IMR-90 (cell line): ENCODE results near the gene KMT2D. TPM values are rescaled to one million over a fixed set of nuclear protein-coding genes. Genes with fewer than 3 reads are reported as not detected.

Experiments
- ATAC-seq: fragments of 200-7000 bp; cut with Tn5 transposase; 2 replicates; pipeline ENCODE4 v1.9.1; 2020; ENCODE audit warnings: low read depth, mild to moderate bottlenecking, moderate library complexity
- BruUV-seq: library from RNA; stranded (reverse); fragments of 400-500 nt; replicated peaks from 2 replicates; lab custom pipeline; 2021; lab: Mats Ljungman, UMichigan
- CTCF ChIA-PET: fragments of 300-600 bp; formaldehyde crosslinking; extraction: SDS; loops from one replicate; lab custom pipeline; 2021; ENCODE audit warnings: antibody characterized with exemption; lab: Yijun Ruan, JAX
- POLR2A ChIA-PET: fragments of 300-600 bp; sonication (Branson Sonifier 250); formaldehyde crosslinking; loops from one replicate; lab custom pipeline; 2022; ENCODE audit warnings: antibody characterized with exemption; ENCODE audit not compliant: unreplicated experiment; lab: Charles Lee
- DNase-seq: peaks from one replicate; pipeline ENCODE4 v3.0.0; 2013
- H2AFZ ChIP-seq: replicated peaks from 2 replicates; pipeline ENCODE3; 2013; ENCODE audit warnings: low read length, mild to moderate bottlenecking; ENCODE audit not compliant: poor library complexity
- H2AK5ac ChIP-seq: 2 replicates; pipeline ENCODE4 v1.6.1; 2013; ENCODE audit warnings: low read depth, low read length, inconsistent platforms
- H2AK9ac ChIP-seq: replicated peaks from 2 replicates; pipeline ENCODE3; 2013; ENCODE audit warnings: mild to moderate bottlenecking, low read depth, low read length, moderate library complexity; ENCODE audit not compliant: poor library complexity
- H2BK120ac ChIP-seq: 2 replicates; pipeline ENCODE4 v1.6.1; 2013; ENCODE audit warnings: low read depth, low read length, inconsistent platforms
- H2BK15ac ChIP-seq: 3 replicates; pipeline ENCODE4 v1.6.1; 2013; ENCODE audit warnings: low read depth, low read length, inconsistent platforms
- H2BK20ac ChIP-seq: 2 replicates; pipeline ENCODE4 v1.6.1; 2013; ENCODE audit warnings: low read depth, mild to moderate bottlenecking, inconsistent platforms, low read length, moderate library complexity
- H2BK5ac ChIP-seq: 2 replicates; pipeline ENCODE4 v1.6.1; 2013; ENCODE audit warnings: mild to moderate bottlenecking, low read depth, low read length, inconsistent platforms; ENCODE audit not compliant: poor library complexity, severe bottlenecking
- H3K14ac ChIP-seq: replicated peaks from 2 replicates; pipeline ENCODE4 v1.6.1; 2013; ENCODE audit warnings: low read depth, low read length, inconsistent platforms
- H3K18ac ChIP-seq: 2 replicates; pipeline ENCODE4 v1.6.1; 2013; ENCODE audit warnings: low read depth, low read length, control low read depth
- H3K23ac ChIP-seq: 2 replicates; pipeline ENCODE4 v1.6.1; 2013; ENCODE audit warnings: low read depth, low read length, inconsistent platforms
- H3K27ac ChIP-seq: 2 replicates; pipeline ENCODE4 v1.5.1; 2013; ENCODE audit warnings: mild to moderate bottlenecking, control low read depth, low read length; ENCODE audit not compliant: insufficient read depth
- H3K27me3 ChIP-seq: 2 replicates; pipeline ENCODE4 v1.6.1; 2013; ENCODE audit warnings: low read length; ENCODE audit not compliant: control insufficient read depth, insufficient read depth
- H3K36me3 ChIP-seq: 2 replicates; pipeline ENCODE4 v1.6.1; 2013; ENCODE audit warnings: low read length, mixed read lengths; ENCODE audit not compliant: control insufficient read depth, insufficient read depth
- H3K4ac ChIP-seq: 2 replicates; pipeline ENCODE4 v1.6.1; 2013; ENCODE audit warnings: low read depth, low read length, inconsistent platforms
- H3K4me1 ChIP-seq: 2 replicates; pipeline ENCODE4 v1.6.1; 2013; ENCODE audit warnings: low read length, mixed read lengths; ENCODE audit not compliant: control insufficient read depth, insufficient read depth
- H3K4me2 ChIP-seq: 2 replicates; pipeline ENCODE4 v1.6.1; 2013; ENCODE audit warnings: low read depth, mild to moderate bottlenecking, control low read depth, low read length, moderate library complexity
- H3K4me3 ChIP-seq: 2 replicates; pipeline ENCODE4 v1.5.1; 2013; ENCODE audit warnings: low read depth, mild to moderate bottlenecking, control low read depth, low read length, moderate library complexity; ENCODE audit not compliant: insufficient read depth
- H3K56ac ChIP-seq: 2 replicates; pipeline ENCODE4 v1.6.1; 2013; ENCODE audit warnings: low read length, inconsistent platforms; ENCODE audit not compliant: insufficient read depth; ENCODE audit errors: extremely low read depth
- H3K79me1 ChIP-seq, 2 experiments: 2 replicates each; pipeline ENCODE4 v1.6.1; 2013; ENCODE audit warnings: low read length in 2 of 2, inconsistent platforms in 1 of 2, low read depth in 1 of 2
- H3K9ac ChIP-seq: 2 replicates; pipeline ENCODE4 v1.6.1; 2013; ENCODE audit warnings: low read depth, low read length, control low read depth
- H3K9me1 ChIP-seq: 2 replicates; pipeline ENCODE4 v1.6.1; 2013; ENCODE audit warnings: low read length, inconsistent platforms; ENCODE audit not compliant: insufficient read depth
- H3K9me3 ChIP-seq: 2 replicates; pipeline ENCODE4 v1.6.1; 2013; ENCODE audit warnings: low read length; ENCODE audit not compliant: control insufficient read depth, insufficient read depth
- H4K20me1 ChIP-seq: 2 replicates; pipeline ENCODE4 v1.6.1; 2013; ENCODE audit warnings: low read length, inconsistent platforms; ENCODE audit not compliant: insufficient read depth
- H4K5ac ChIP-seq: 2 replicates; pipeline ENCODE4 v1.6.1; 2013; ENCODE audit warnings: mild to moderate bottlenecking, low read depth, low read length, control low read depth
- H4K8ac ChIP-seq, 2 experiments: 2 replicates each; pipeline ENCODE4 v1.6.1; 2013; ENCODE audit warnings: low read depth in 2 of 2, low read length in 2 of 2, control low read depth in 1 of 2, inconsistent platforms in 1 of 2
- H4K91ac ChIP-seq: 2 replicates; pipeline ENCODE4 v1.6.1; 2013; ENCODE audit warnings: low read depth, low read length, inconsistent platforms; ENCODE audit not compliant: insufficient read depth
- BHLHE40 ChIP-seq: fragments of 150-350 bp; IDR thresholded peaks from 2 replicates; pipeline ENCODE4 v1.6.1; 2016; ENCODE audit warnings: mild to moderate bottlenecking, low read depth, low read length
- CHD1 ChIP-seq: IDR thresholded peaks from 2 replicates; pipeline ENCODE4 v1.6.1; 2012; ENCODE audit warnings: low read depth, low read length, improper control_type of control experiment
- FOS ChIP-seq: fragments of 150-350 bp; IDR thresholded peaks from 2 replicates; pipeline ENCODE4 v1.6.1; 2016; ENCODE audit warnings: low read depth, low read length
- MAFK ChIP-seq: IDR thresholded peaks from 2 replicates; pipeline ENCODE4 v1.6.1; 2012; ENCODE audit warnings: low read depth, low read length, improper control_type of control experiment
- MAZ ChIP-seq: IDR thresholded peaks from 2 replicates; pipeline ENCODE4 v1.6.1; 2012; ENCODE audit warnings: low read depth, mild to moderate bottlenecking, low read length, improper control_type of control experiment, moderate library complexity, borderline replicate concordance
- MXI1 ChIP-seq: IDR thresholded peaks from 2 replicates; pipeline ENCODE4 v1.6.1; 2012; ENCODE audit warnings: low read depth, mild to moderate bottlenecking, low read length, moderate library complexity, borderline replicate concordance
- NFE2L2 ChIP-seq: fragments of 150-350 bp; IDR thresholded peaks from 2 replicates; pipeline ENCODE4 v1.6.1; 2016; ENCODE audit warnings: low read depth, mild to moderate bottlenecking, low read length
- POLR2A ChIP-seq: IDR thresholded peaks from 2 replicates; pipeline ENCODE4 v1.6.1; 2012; ENCODE audit warnings: mild to moderate bottlenecking, low read depth, low read length
- RAD21 ChIP-seq: IDR thresholded peaks from 2 replicates; pipeline ENCODE4 v1.6.1; 2012; ENCODE audit warnings: low read length, improper control_type of control experiment
- RCOR1 ChIP-seq: IDR thresholded peaks from 2 replicates; pipeline ENCODE4 v1.6.1; 2012; ENCODE audit warnings: mild to moderate bottlenecking, low read length, improper control_type of control experiment; ENCODE audit not compliant: insufficient replicate concordance
- WGBS, 2 experiments: methylation state at CpG; one replicate each; pipeline versions ENCODE4 v1.1.5 to v1.1.7; 2013; ENCODE audit warnings: missing lambda C conversion rate in 2 of 2; ENCODE audit not compliant: insufficient read length in 1 of 2; ENCODE audit errors: extremely low coverage in 2 of 2; 5-methylcytosine and 5-hydroxymethylcytosine counted together
- dilution Hi-C: fragments of 300-500 bp; cut with HindIII; formaldehyde crosslinking; loops from one replicate; pipeline ENCODE4 v1.14.3; 2018; ENCODE audit warnings: low sequenced_read_pairs; ENCODE audit not compliant: unreplicated experiment
- in situ Hi-C: fragments of 300-500 bp; cut with MboI; formaldehyde crosslinking; loops from 3 replicates; pipeline ENCODE4 v1.14.3; 2019; ENCODE audit warnings: low sequenced_read_pairs, inconsistent platforms, mixed read lengths
- intact Hi-C: fragments of 100-400 bp; cut with micrococcal nuclease; formaldehyde crosslinking; loops from 2 replicates; pipeline ENCODE4 v1.10.0; 2022
- polyA plus RNA-seq, 3 experiments: library from polyadenylated mRNA; depleted of rRNA; stranded (reverse); fragments of >200 nt; gene quantifications; 2 replicates each; pipeline ENCODE4 v1.2.3, GENCODE V29; 2012; ENCODE audit warnings: low replicate concordance in 1 of 3
- total RNA-seq: library from RNA; depleted of rRNA; stranded (reverse); fragments of >200 nt; gene quantifications from 2 replicates; pipeline ENCODE4 v1.2.3, GENCODE V29; 2012
- TF ChIP-seq, protein P1 (sequence below): fragments of 150-350 bp; IDR thresholded peaks from 2 replicates; pipeline ENCODE4 v1.6.1; 2017; ENCODE audit warnings: mild to moderate bottlenecking, antibody characterized with exemption, low read length, low read depth
- TF ChIP-seq, protein P2 (sequence below): conservative IDR thresholded peaks from 2 replicates; pipeline ENCODE4 v1.5.1; 2012; ENCODE audit warnings: mild to moderate bottlenecking, low read depth, low read length, improper control_type of control experiment

KMT2D gene
- total and polyA plus RNA-seq, 2 of the 4 experiments (the other 2 are of a cell fraction): 6.6 to 25.2 TPM

DNA sequence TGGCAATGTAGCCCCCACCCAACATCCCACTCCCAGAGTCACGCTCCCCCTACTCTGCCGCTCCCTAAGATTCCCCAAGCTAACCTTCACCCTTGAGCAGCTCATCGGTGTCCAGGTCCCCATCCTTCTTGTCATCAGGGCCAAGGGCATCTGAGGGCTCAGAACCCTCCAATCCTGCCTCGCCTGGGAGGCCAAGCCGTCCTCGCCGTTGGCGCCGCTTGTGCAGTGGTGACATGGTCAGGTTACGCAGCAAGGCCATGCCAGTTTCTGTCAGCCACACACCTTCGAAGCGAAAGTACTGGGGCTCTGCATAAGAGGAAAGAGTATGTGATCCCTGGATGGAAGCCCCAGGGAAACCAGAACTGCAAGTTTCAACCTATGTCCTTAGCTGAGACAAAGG lies 15.9 kb downstream of the KMT2D start:
- H2BK20ac ChIP-seq: no peak overlapping the region
- no peak overlapping the region for H4K5ac ChIP-seq
- no peak overlapping the region for H3K14ac ChIP-seq
- H3K56ac ChIP-seq: no peak overlapping the region
- H4K8ac ChIP-seq: no peak overlapping the region
- no peak overlapping the region for H2AFZ ChIP-seq
- dilution Hi-C loops: no loop called here
- in situ Hi-C loops: no loop called here
- WGBS, 2 experiments: 99% methylated on average over 12 of the region's 12 CpGs; no CpG with 5 or more reads in 1 of the 2 experiments
- no peak overlapping the region for H4K91ac ChIP-seq
- peaks cover under 1% of the 10 kb centered on the region for H3K4me1 ChIP-seq
- peaks cover 42 to 55% of the 10 kb centered on the region in 2 experiments for H3K79me1 ChIP-seq
- peaks cover 37% of the 10 kb centered on the region for H4K20me1 ChIP-seq
- no peak overlapping the region for H2AK5ac ChIP-seq
- H3K18ac ChIP-seq: no peak overlapping the region
- no peak overlapping the region for H3K27ac ChIP-seq
- 0 out of 2 replicates have a peak, but pooled peaks cover 3% of the 10 kb centered on the region for H3K9me1 ChIP-seq
- no peak overlapping the region for H3K4me2 ChIP-seq
- H3K4ac ChIP-seq: no peak overlapping the region
- no peak overlapping the region for H2BK15ac ChIP-seq
- H2AK9ac ChIP-seq: no peak overlapping the region
- intact Hi-C loops: no loop called here
- no peak overlapping the region for H3K4me3 ChIP-seq
- no peak for TF ChIP-seq BHLHE40
- no peak for TF ChIP-seq NFE2L2
- no peak for TF ChIP-seq POLR2A
- TF ChIP-seq MAZ: no peak
- no peak for TF ChIP-seq RCOR1
- TF ChIP-seq RAD21: no peak
- TF ChIP-seq CHD1: no peak
- TF ChIP-seq, protein P1, sequence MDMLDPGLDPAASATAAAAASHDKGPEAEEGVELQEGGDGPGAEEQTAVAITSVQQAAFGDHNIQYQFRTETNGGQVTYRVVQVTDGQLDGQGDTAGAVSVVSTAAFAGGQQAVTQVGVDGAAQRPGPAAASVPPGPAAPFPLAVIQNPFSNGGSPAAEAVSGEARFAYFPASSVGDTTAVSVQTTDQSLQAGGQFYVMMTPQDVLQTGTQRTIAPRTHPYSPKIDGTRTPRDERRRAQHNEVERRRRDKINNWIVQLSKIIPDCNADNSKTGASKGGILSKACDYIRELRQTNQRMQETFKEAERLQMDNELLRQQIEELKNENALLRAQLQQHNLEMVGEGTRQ: no peak
- TF ChIP-seq, protein P2, sequence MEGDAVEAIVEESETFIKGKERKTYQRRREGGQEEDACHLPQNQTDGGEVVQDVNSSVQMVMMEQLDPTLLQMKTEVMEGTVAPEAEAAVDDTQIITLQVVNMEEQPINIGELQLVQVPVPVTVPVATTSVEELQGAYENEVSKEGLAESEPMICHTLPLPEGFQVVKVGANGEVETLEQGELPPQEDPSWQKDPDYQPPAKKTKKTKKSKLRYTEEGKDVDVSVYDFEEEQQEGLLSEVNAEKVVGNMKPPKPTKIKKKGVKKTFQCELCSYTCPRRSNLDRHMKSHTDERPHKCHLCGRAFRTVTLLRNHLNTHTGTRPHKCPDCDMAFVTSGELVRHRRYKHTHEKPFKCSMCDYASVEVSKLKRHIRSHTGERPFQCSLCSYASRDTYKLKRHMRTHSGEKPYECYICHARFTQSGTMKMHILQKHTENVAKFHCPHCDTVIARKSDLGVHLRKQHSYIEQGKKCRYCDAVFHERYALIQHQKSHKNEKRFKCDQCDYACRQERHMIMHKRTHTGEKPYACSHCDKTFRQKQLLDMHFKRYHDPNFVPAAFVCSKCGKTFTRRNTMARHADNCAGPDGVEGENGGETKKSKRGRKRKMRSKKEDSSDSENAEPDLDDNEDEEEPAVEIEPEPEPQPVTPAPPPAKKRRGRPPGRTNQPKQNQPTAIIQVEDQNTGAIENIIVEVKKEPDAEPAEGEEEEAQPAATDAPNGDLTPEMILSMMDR: no peak
- no peak for TF ChIP-seq FOS
- no peak for TF ChIP-seq MAFK
- TF ChIP-seq MXI1: no peak
- H3K9ac ChIP-seq: no peak overlapping the region
- ATAC-seq (no peak), DNase-seq (no peak)
- H3K9me3 ChIP-seq: no peaks in the 10 kb centered on the region
- BruUV-seq: no TSS peak
- H3K27me3 ChIP-seq: no peaks in the 10 kb centered on the region
- H2BK120ac ChIP-seq: no peak overlapping the region
- ChIA-PET CTCF (no interaction called here), POLR2A (interaction anchor here (0.6 kb wide), 1 partner anchor 112 kb away, joined by 4 read pairs; no protein-coding TSS in a partner anchor)
- peaks cover 85% of the 10 kb centered on the region for H3K36me3 ChIP-seq
- no peak overlapping the region for H2BK5ac ChIP-seq
- H3K23ac ChIP-seq: no peak overlapping the region
